GM18951 (cell line): ENCODE results near the gene MXRA8.

ENCODE experiments used
- POLR2A ChIP-seq: IDR thresholded peaks from 4 replicates; pipeline ENCODE4 v1.6.1; 2011; ENCODE audit warnings: mild to moderate bottlenecking; ENCODE audit not compliant: insufficient read length, insufficient read depth; ENCODE audit errors: extremely low read depth
- in situ Hi-C: fragments of 300-500 bp; cut with MboI; formaldehyde crosslinking; loops from one replicate; pipeline ENCODE4 v1.12.0; 2022; ENCODE audit warnings: low sequenced_read_pairs, mixed read lengths, inconsistent platforms; ENCODE audit not compliant: unreplicated experiment

The MXRA8 gene

GRCh38 chr1:1315435-1315954 lies 42.9 kb downstream of the MXRA8 start:
- in situ Hi-C loops = no loop called here
- no peak for TF ChIP-seq POLR2A

GRCh38 chr1:1314678-1315335 lies 43.5 kb downstream of the MXRA8 start:
- in situ Hi-C loops = no loop called here
- no peak for TF ChIP-seq POLR2A

- TF ChIP-seq POLR2A = no peak
- in situ Hi-C loops = no loop called here
Measured at GRCh38 chr1:1314237-1314586, 44.1 kb downstream of the MXRA8 start.

GRCh38 chr1:1313500-1314236 lies 44.7 kb downstream of the MXRA8 start:
- TF ChIP-seq POLR2A = no peak
- in situ Hi-C loops = no loop called here

GRCh38 chr1:1312450-1313314 lies 45.7 kb downstream of the MXRA8 start:
- peak; percentile 17 for TF ChIP-seq POLR2A
- in situ Hi-C loops = no loop called here

GRCh38 chr1:1311107-1312104 lies 46.9 kb downstream of the MXRA8 start:
- no peak for TF ChIP-seq POLR2A
- in situ Hi-C loops = no loop called here

- TF ChIP-seq POLR2A = no peak
- in situ Hi-C loops = no loop called here
Measured at GRCh38 chr1:1310476-1311053, 47.8 kb downstream of the MXRA8 start.

- in situ Hi-C loops = no loop called here
Measured at GRCh38 chr1:1310109-1310385, 48.3 kb downstream of the MXRA8 start.

GRCh38 chr1:1309251-1310108 lies 48.9 kb downstream of the MXRA8 start:
- in situ Hi-C loops = no loop called here
- TF ChIP-seq POLR2A = no peak

More at GRCh38 chr1:1310109-1310385, 48.3 kb downstream of the MXRA8 start:
- TF ChIP-seq POLR2A = no peak

GRCh38 chr1:1308756-1309250 lies 49.6 kb downstream of the MXRA8 start:
- in situ Hi-C loops = no loop called here
- TF ChIP-seq POLR2A = no peak

GRCh38 chr1:1307923-1308755 lies 50.2 kb downstream of the MXRA8 start, which contains the start of the genes ACAP3 and PUSL1:
TSS of gene ACAP3 (minus strand) at chr1:1307930. CDS start at chr1:1307815, 115 bp downstream.
TSS of gene PUSL1 (plus strand) at chr1:1308597. CDS start at chr1:1308644, 47 bp downstream.
- TF ChIP-seq POLR2A = peak; percentile 59
- in situ Hi-C loops = no loop called here
